Osteoblast (primary cell): ENCODE results near the gene NR2F1-AS1. TPM values are rescaled to one million over a fixed set of nuclear protein-coding genes. Genes with fewer than 3 reads are reported as not detected.
"Not testable (repeated sequence)": the region's sequence is repeated elsewhere in the genome, so short reads cannot be mapped to it uniquely, and the experiment has no call there.

Experiments
- DNase-seq: peaks from one replicate; pipeline ENCODE4 v3.0.0; 2011; ENCODE audit warnings: low spot score, mixed read lengths; ENCODE audit not compliant: insufficient read length; ENCODE audit errors: missing footprints
- H2AFZ ChIP-seq: 2 replicates; pipeline ENCODE4 v1.6.0; 2011; ENCODE audit warnings: mild to moderate bottlenecking, low read length
- H3K27ac ChIP-seq: 2 replicates; pipeline ENCODE4 v1.5.1; 2011; ENCODE audit warnings: mild to moderate bottlenecking, low read depth, low read length, moderate library complexity
- H3K27me3 ChIP-seq: 2 replicates; pipeline ENCODE4 v1.6.0; 2012; ENCODE audit warnings: mild to moderate bottlenecking, control low read depth, inconsistent platforms, low read length, moderate library complexity; ENCODE audit not compliant: insufficient read depth
- H3K36me3 ChIP-seq: 2 replicates; pipeline ENCODE4 v1.5.1; 2011; ENCODE audit warnings: mild to moderate bottlenecking, low read length, control low read depth, moderate library complexity; ENCODE audit not compliant: insufficient read depth
- H3K4me1 ChIP-seq: 2 replicates; pipeline ENCODE4 v1.5.1; 2011; ENCODE audit warnings: mild to moderate bottlenecking, low read length, control low read depth, moderate library complexity; ENCODE audit not compliant: insufficient read depth
- H3K4me2 ChIP-seq: 2 replicates; pipeline ENCODE4 v1.6.0; 2011; ENCODE audit warnings: mild to moderate bottlenecking, low read length; ENCODE audit not compliant: insufficient read depth
- H3K4me3 ChIP-seq: fragments of 200-600 bp; sonication (generic); 3 replicates; pipeline ENCODE4 v1.5.1; 2012; ENCODE audit warnings: mild to moderate bottlenecking, low read length, inconsistent platforms; ENCODE audit not compliant: insufficient read depth
- H3K79me2 ChIP-seq: 2 replicates; pipeline ENCODE4 v1.6.0; 2012; ENCODE audit warnings: mild to moderate bottlenecking, low read length, control low read depth, inconsistent platforms; ENCODE audit not compliant: insufficient read depth
- H3K9me3 ChIP-seq: 2 replicates; pipeline ENCODE4 v1.5.1; 2011; ENCODE audit warnings: low read depth, low read length, control low read depth
- H4K20me1 ChIP-seq: 2 replicates; pipeline ENCODE4 v1.6.0; 2012; ENCODE audit warnings: mild to moderate bottlenecking, low read length, control low read depth; ENCODE audit not compliant: insufficient read depth
- CTCF ChIP-seq: IDR thresholded peaks from 2 replicates; pipeline ENCODE4 v1.5.1; 2011; ENCODE audit warnings: mild to moderate bottlenecking, low read depth, low read length, moderate library complexity; ENCODE audit errors: extremely low read depth
- total RNA-seq: library from RNA; depleted of rRNA; stranded (reverse); fragments of >200 nt; gene quantifications from 2 replicates; pipeline ENCODE4 v1.2.3, GENCODE V29; 2012

NR2F1-AS1 gene
- total RNA-seq, 1 donor: 15.9 TPM

GRCh38 chr5:93511445-93511844 lies 69.6 kb downstream of the NR2F1-AS1 start:
- H3K27me3 ChIP-seq: no peaks in the 10 kb centered on the region

GRCh38 chr5:93510626-93511380 lies 70.2 kb downstream of the NR2F1-AS1 start:
- no peaks in the 10 kb centered on the region for H3K79me2 ChIP-seq
- no peak overlapping the region for H2AFZ ChIP-seq
- H3K4me1 ChIP-seq: peaks cover 7% of the 10 kb centered on the region
- no peak overlapping the region for H3K27ac ChIP-seq
- no peaks in the 10 kb centered on the region for H3K27me3 ChIP-seq
- DNase-seq: no peak
- H3K4me2 ChIP-seq: no peak overlapping the region
- no peaks in the 10 kb centered on the region for H3K9me3 ChIP-seq
- H4K20me1 ChIP-seq: no peaks in the 10 kb centered on the region
- H3K36me3 ChIP-seq: no peaks in the 10 kb centered on the region
- no peak for TF ChIP-seq CTCF
- no peak overlapping the region for H3K4me3 ChIP-seq

More at GRCh38 chr5:93511445-93511844, 69.6 kb downstream of the NR2F1-AS1 start:
- H3K4me2 ChIP-seq: no peak overlapping the region
- peaks cover 7% of the 10 kb centered on the region for H3K4me1 ChIP-seq
- TF ChIP-seq CTCF: no peak
- no peak for DNase-seq
- H3K79me2 ChIP-seq: no peaks in the 10 kb centered on the region
- H3K9me3 ChIP-seq: no peaks in the 10 kb centered on the region
- no peaks in the 10 kb centered on the region for H4K20me1 ChIP-seq
- H3K27ac ChIP-seq: no peak overlapping the region
- H3K4me3 ChIP-seq: no peak overlapping the region
- no peaks in the 10 kb centered on the region for H3K36me3 ChIP-seq
- H2AFZ ChIP-seq: no peak overlapping the region

GRCh38 chr5:93505553-93505952 lies 75.5 kb downstream of the NR2F1-AS1 start:
- not testable (repeated sequence) for H3K4me3 ChIP-seq, H4K20me1 ChIP-seq, H3K27ac ChIP-seq, H3K27me3 ChIP-seq, H3K36me3 ChIP-seq, H3K79me2 ChIP-seq, H3K4me2 ChIP-seq, H2AFZ ChIP-seq, DNase-seq, H3K9me3 ChIP-seq
- H3K4me1 ChIP-seq: peaks cover 16% of the 10 kb centered on the region

GRCh38 chr5:93503598-93504067 lies 77.4 kb downstream of the NR2F1-AS1 start:
- H3K79me2 ChIP-seq: peaks cover 2% of the 10 kb centered on the region
- peaks cover 16% of the 10 kb centered on the region for H3K4me1 ChIP-seq
- H3K27ac ChIP-seq: peak overlapping the region; percentile 77
- H3K4me3 ChIP-seq: no peak overlapping the region
- H3K36me3 ChIP-seq: no peaks in the 10 kb centered on the region
- H2AFZ ChIP-seq: peak overlapping the region; percentile 15
- no peaks in the 10 kb centered on the region for H4K20me1 ChIP-seq
- TF ChIP-seq CTCF: no peak
- DNase-seq: peak; percentile 56
- peak overlapping the region; percentile 22 for H3K4me2 ChIP-seq
- H3K27me3 ChIP-seq: no peaks in the 10 kb centered on the region
- no peaks in the 10 kb centered on the region for H3K9me3 ChIP-seq
